Measurements from ENCODE around the gene ARHGAP15. TPM values are rescaled to one million over a fixed set of nuclear protein-coding genes. Genes with fewer than 3 reads are reported as not detected.

Gene ARHGAP15
- total RNA-seq, 3 donors from 2014 or later = 5.3 to 8.2 (median 5.8) TPM

DNA sequence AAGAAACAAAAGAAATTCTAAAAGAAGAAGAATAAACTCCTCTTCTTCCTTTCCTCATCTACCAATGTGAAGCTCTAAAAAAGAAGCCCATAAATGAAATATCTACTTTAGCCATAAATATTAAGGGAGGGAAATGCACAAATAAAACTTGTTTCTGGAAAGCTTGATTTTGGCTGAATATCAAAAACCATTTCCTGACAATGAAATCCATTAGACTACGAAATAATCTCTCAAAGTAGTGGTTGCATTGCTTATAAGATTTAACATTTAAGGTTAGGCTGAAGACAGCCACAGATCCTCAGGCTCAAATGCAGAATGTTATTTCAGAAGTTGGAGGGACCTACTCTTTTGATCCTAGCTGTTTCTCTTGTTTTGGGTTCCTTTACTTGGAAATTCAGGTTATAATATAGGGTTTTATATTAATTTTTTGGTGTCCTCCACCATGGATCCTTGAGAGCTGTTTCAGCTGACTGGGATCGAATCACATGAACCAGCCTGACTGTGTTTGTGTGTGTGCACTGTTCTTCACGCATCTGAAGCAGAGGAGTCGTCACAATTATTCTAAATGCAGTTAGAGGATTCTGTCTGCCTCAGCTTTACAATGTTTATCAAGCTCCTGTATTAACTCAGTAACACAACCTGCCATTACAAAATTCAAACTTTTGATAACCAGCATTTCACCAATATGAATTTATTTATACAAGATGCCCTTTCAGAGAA, 474.8 kb downstream of the ARHGAP15 start:
- no peaks in the 10 kb centered on the region for H3K9me3 ChIP-seq
- DNase-seq (no peak), ATAC-seq (no peak)
- intact Hi-C loops (cut with DNase I, micrococcal nuclease) = no loop called here
- TF ChIP-seq, protein P1, sequence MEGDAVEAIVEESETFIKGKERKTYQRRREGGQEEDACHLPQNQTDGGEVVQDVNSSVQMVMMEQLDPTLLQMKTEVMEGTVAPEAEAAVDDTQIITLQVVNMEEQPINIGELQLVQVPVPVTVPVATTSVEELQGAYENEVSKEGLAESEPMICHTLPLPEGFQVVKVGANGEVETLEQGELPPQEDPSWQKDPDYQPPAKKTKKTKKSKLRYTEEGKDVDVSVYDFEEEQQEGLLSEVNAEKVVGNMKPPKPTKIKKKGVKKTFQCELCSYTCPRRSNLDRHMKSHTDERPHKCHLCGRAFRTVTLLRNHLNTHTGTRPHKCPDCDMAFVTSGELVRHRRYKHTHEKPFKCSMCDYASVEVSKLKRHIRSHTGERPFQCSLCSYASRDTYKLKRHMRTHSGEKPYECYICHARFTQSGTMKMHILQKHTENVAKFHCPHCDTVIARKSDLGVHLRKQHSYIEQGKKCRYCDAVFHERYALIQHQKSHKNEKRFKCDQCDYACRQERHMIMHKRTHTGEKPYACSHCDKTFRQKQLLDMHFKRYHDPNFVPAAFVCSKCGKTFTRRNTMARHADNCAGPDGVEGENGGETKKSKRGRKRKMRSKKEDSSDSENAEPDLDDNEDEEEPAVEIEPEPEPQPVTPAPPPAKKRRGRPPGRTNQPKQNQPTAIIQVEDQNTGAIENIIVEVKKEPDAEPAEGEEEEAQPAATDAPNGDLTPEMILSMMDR (IDR thresholded peaks at IDR 0.05) = no peak
- H3K36me3 ChIP-seq (ENCODE audit: low read depth) = no peaks in the 10 kb centered on the region
- H3K4me1 ChIP-seq (ENCODE audit: low read depth) = no peaks in the 10 kb centered on the region
- no peak overlapping the region for H3K4me3 ChIP-seq

DNA sequence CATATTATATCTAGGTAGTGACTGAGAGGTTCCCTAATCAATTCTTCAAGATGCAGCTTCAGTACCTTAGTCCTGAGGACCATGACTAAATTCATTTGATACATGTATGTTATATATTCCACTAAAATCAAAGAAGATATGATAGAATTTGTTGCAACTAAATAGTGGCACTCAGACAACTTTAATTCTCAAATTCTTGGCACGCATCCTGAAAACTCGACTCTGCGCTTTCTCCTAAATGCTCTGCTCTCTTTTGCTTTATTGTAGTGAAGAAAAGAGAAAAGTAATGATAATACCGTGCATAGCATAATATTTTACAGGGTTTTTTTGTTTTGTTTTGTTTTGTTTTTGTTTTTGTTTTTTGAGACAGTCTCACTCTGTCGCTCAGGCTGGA, 475.3 kb downstream of the ARHGAP15 start:
- intact Hi-C loops (cut with DNase I, micrococcal nuclease) = no loop called here

DNA sequence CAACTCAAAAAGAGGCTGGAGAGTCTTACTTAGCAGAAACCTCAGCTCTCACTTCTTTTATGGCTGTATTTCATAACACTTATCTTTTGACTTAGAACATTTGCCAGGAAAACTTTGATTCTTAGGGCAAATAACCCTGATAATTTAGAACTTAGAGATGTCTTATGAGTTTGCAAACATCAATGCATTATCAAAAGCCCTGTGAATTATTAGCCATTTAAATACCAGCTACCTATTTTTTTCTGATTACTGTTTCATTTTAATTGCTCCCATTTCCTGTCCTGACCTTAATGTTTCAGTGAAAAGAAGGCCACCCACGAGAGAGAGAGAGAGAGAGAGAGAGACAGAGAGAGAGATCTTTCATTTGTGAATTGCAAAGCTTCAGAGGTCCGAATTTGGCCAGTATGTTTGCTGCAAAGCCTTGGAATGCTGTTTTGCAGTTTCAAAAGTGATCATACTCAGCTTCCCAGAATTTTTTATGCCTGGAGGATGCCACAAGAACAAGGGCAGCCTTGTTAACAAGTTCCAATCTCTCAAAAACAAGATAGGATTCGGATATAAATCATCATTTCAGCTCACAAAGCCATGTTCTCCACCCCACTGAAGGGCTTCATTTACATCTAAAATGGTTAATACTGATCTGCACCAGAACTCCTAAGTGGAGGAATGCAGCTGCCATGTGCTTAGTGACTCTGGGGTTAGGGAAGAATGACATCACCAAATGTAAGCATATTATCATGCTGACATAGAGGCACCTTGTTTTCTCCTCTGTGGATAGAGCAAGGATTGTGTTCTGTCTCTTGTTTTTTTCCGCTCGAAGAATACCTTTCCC, 478.2 kb downstream of the ARHGAP15 start:
- H3K36me3 ChIP-seq (ENCODE audit: low read depth) = no peaks in the 10 kb centered on the region
- TF ChIP-seq, protein P1 (IDR thresholded peaks at IDR 0.05) = no peak
- no peak for DNase-seq
- no peaks in the 10 kb centered on the region for H3K9me3 ChIP-seq
- no peaks in the 10 kb centered on the region for H3K4me1 ChIP-seq (ENCODE audit: low read depth)
- no peak overlapping the region for H3K4me3 ChIP-seq
- ATAC-seq = no peak
- intact Hi-C loops (cut with DNase I, micrococcal nuclease) = no loop called here

More for the DNA sequence above, 475.3 kb downstream of the ARHGAP15 start:
- ATAC-seq = no peak
- TF ChIP-seq, protein P1 (IDR thresholded peaks at IDR 0.05) = no peak
- Histone ChIP-seq H3K4me1 (ENCODE audit: low read depth) (no peaks in the 10 kb centered on the region), H3K9me3 (no peaks in the 10 kb centered on the region), H3K36me3 (ENCODE audit: low read depth) (no peaks in the 10 kb centered on the region), H3K4me3 (no peak overlapping the region)
- DNase-seq = no peak

DNA sequence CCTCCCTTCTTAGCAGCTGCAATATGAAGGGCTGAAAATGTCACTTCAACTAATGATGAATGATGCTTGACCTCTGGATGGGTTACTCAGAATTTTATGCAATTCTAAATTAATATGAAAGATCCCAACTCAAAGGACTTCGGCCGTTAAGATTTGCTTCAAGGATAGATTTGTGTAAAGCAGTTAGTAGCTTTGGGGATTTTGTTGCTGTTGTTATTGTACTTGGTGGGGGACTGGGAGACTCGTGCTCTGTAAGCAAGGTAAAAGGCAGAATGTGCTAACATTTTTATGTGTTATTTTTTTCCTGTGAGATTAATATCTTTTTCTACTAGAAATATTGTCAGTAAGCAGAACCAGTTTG, 478.8 kb downstream of the ARHGAP15 start:
- Histone ChIP-seq H3K4me3 (no peak overlapping the region), H3K4me1 (ENCODE audit: low read depth) (no peaks in the 10 kb centered on the region), H3K36me3 (ENCODE audit: low read depth) (no peaks in the 10 kb centered on the region), H3K9me3 (no peaks in the 10 kb centered on the region)
- DNase-seq (no peak), ATAC-seq (no peak)
- TF ChIP-seq, protein P1 (IDR thresholded peaks at IDR 0.05) = no peak
- intact Hi-C loops (cut with DNase I, micrococcal nuclease) = no loop called here

DNA sequence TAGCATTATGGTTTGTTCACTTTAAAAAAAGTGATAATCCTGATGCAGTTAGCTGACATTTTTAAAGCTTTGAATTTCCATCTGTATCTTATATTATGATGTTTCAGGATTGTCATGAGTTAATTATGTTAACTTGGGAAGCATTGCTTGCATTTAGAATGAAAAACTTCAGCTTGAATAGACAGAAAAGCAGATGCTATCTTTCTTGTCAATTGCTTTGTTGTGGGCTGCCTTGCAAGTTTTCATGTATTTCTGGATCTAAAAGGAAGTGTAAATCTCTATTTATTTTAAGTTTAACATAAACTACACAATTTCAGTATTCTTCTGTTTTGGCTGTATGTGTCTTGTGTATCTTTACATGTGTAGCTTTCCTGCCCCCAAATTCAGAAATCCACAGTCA, 479.5 kb downstream of the ARHGAP15 start:
- no peaks in the 10 kb centered on the region for H3K9me3 ChIP-seq
- ATAC-seq (no peak), DNase-seq (no peak)
- H3K4me1 ChIP-seq (ENCODE audit: low read depth) = no peaks in the 10 kb centered on the region
- TF ChIP-seq, protein P1 (IDR thresholded peaks at IDR 0.05) = no peak
- H3K4me3 ChIP-seq = no peak overlapping the region
- intact Hi-C loops (cut with DNase I, micrococcal nuclease) = no loop called here
- H3K36me3 ChIP-seq (ENCODE audit: low read depth) = no peaks in the 10 kb centered on the region
